ENCODE results near the gene CARF.

DNA sequence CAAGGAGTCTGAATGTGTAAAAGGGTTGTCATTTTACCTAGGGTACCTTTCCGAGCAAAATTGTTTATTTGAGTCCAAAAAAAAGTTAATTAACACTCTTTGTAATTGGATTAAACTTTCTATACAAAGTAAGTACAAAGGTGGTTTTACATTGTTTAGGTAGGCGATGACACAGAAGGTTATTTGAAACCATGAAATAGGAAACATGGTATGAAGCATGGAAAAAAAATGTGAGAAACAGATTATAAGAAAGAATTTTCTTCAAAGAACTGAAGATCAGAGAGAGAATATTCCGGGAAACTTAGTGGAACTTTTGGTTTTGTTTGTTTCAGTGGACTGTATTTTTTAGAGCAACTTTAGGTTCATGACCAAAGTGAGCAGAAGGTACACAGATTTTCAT lies 32.7 kb downstream of the CARF start:
- no peak for TF ChIP-seq SIN3A (IDR thresholded peaks at IDR 0.05; ENCODE audit: borderline replicate concordance, insufficient read depth, low read length)
- TF ChIP-seq, protein P1, sequence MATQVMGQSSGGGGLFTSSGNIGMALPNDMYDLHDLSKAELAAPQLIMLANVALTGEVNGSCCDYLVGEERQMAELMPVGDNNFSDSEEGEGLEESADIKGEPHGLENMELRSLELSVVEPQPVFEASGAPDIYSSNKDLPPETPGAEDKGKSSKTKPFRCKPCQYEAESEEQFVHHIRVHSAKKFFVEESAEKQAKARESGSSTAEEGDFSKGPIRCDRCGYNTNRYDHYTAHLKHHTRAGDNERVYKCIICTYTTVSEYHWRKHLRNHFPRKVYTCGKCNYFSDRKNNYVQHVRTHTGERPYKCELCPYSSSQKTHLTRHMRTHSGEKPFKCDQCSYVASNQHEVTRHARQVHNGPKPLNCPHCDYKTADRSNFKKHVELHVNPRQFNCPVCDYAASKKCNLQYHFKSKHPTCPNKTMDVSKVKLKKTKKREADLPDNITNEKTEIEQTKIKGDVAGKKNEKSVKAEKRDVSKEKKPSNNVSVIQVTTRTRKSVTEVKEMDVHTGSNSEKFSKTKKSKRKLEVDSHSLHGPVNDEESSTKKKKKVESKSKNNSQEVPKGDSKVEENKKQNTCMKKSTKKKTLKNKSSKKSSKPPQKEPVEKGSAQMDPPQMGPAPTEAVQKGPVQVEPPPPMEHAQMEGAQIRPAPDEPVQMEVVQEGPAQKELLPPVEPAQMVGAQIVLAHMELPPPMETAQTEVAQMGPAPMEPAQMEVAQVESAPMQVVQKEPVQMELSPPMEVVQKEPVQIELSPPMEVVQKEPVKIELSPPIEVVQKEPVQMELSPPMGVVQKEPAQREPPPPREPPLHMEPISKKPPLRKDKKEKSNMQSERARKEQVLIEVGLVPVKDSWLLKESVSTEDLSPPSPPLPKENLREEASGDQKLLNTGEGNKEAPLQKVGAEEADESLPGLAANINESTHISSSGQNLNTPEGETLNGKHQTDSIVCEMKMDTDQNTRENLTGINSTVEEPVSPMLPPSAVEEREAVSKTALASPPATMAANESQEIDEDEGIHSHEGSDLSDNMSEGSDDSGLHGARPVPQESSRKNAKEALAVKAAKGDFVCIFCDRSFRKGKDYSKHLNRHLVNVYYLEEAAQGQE (IDR thresholded peaks at IDR 0.05; ENCODE audit: insufficient read depth in 1 of 2, low read depth in 2 of 2, low read length in 2 of 2) = no peak

Measured in PFSK-1 (cell line).